ENCODE measurements around the gene BTBD2. TPM values are rescaled to one million over a fixed set of nuclear protein-coding genes. Genes with fewer than 3 reads are reported as not detected.

The BTBD2 gene
- total and polyA plus RNA-seq, 2 of the 13 experiments (the other 11 are each of a cell fraction or from before 2014, with no cell fraction given), result 28.1 to 45.3 TPM

- TF ChIP-seq, protein P1, sequence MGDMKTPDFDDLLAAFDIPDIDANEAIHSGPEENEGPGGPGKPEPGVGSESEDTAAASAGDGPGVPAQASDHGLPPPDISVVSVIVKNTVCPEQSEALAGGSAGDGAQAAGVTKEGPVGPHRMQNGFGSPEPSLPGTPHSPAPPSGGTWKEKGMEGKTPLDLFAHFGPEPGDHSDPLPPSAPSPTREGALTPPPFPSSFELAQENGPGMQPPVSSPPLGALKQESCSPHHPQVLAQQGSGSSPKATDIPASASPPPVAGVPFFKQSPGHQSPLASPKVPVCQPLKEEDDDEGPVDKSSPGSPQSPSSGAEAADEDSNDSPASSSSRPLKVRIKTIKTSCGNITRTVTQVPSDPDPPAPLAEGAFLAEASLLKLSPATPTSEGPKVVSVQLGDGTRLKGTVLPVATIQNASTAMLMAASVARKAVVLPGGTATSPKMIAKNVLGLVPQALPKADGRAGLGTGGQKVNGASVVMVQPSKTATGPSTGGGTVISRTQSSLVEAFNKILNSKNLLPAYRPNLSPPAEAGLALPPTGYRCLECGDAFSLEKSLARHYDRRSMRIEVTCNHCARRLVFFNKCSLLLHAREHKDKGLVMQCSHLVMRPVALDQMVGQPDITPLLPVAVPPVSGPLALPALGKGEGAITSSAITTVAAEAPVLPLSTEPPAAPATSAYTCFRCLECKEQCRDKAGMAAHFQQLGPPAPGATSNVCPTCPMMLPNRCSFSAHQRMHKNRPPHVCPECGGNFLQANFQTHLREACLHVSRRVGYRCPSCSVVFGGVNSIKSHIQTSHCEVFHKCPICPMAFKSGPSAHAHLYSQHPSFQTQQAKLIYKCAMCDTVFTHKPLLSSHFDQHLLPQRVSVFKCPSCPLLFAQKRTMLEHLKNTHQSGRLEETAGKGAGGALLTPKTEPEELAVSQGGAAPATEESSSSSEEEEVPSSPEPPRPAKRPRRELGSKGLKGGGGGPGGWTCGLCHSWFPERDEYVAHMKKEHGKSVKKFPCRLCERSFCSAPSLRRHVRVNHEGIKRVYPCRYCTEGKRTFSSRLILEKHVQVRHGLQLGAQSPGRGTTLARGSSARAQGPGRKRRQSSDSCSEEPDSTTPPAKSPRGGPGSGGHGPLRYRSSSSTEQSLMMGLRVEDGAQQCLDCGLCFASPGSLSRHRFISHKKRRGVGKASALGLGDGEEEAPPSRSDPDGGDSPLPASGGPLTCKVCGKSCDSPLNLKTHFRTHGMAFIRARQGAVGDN (CRISPR knock-in tag; IDR thresholded peaks at IDR 0.05), result peak; percentile 71
- TF ChIP-seq ZNF569 (CRISPR knock-in tag; IDR thresholded peaks at IDR 0.05; ENCODE audit: borderline replicate concordance), result 0 out of 2 replicates have a peak, but pooled peaks have one; percentile 82
- TF ChIP-seq HES4 (CRISPR knock-in tag; IDR thresholded peaks at IDR 0.05; ENCODE audit: borderline replicate concordance), result 0 out of 2 replicates have a peak, but pooled peaks have one; percentile 74
- TF ChIP-seq PHF20 (CRISPR knock-in tag; IDR thresholded peaks at IDR 0.05), result 0 out of 2 replicates have a peak, but pooled peaks have one; percentile 44
- 0 out of 2 replicates have a peak, but pooled peaks have one; percentile 90 for TF ChIP-seq ZNF275 (CRISPR knock-in tag; IDR thresholded peaks at IDR 0.05; ENCODE audit: borderline replicate concordance)
- peak; percentile 29 for TF ChIP-seq HOXA3 (CRISPR knock-in tag; IDR thresholded peaks at IDR 0.05)
- TF ChIP-seq POLR2A (IDR thresholded peaks at IDR 0.05; ENCODE audit: insufficient read depth in 1 of 2, low read depth in 2 of 2, low read length in 2 of 2), result peak; percentile 95 to 98
- no peak for TF ChIP-seq ZNF674 (CRISPR knock-in tag; IDR thresholded peaks at IDR 0.05; ENCODE audit: low read depth)
- peak; percentile 84 for TF ChIP-seq GMEB1 (CRISPR knock-in tag; IDR thresholded peaks at IDR 0.05; ENCODE audit: borderline replicate concordance)
- peak; percentile 21; the same call in 1 of the 2 replicates for TF ChIP-seq KDM3A (CRISPR knock-in tag; IDR thresholded peaks at IDR 0.05; ENCODE audit: low read depth)
- TF ChIP-seq ZNF264 (CRISPR knock-in tag; IDR thresholded peaks at IDR 0.05), result peak; percentile 33; the same call in 1 of the 2 replicates
- peak; percentile 94 for TF ChIP-seq ZBTB7B (CRISPR knock-in tag; IDR thresholded peaks at IDR 0.05)
- peak; percentile 71 for TF ChIP-seq RAD21 (CRISPR knock-in tag; IDR thresholded peaks at IDR 0.05)
- no peak for TF ChIP-seq TCF7L2 (IDR thresholded peaks at IDR 0.05; ENCODE audit: low read depth, low read length)
- 0 out of 2 replicates have a peak, but pooled peaks have one; percentile 3 for TF ChIP-seq BHLHE40 (IDR thresholded peaks at IDR 0.05; ENCODE audit: low read length)
- TF ChIP-seq XBP1 (CRISPR knock-in tag; IDR thresholded peaks at IDR 0.05), result no peak
- peak; percentile 10; the same call in 1 of the 2 replicates for TF ChIP-seq ATF3 (CRISPR knock-in tag; IDR thresholded peaks at IDR 0.05)
- TF ChIP-seq KAT8 (CRISPR knock-in tag; IDR thresholded peaks at IDR 0.05), result no peak; the same call in 1 of the 2 replicates
- peak; percentile 28 for TF ChIP-seq ZNF781 (CRISPR knock-in tag; IDR thresholded peaks at IDR 0.05; ENCODE audit: borderline replicate concordance, not compliant biosample characterization)
- TF ChIP-seq HOXD1 (CRISPR knock-in tag; IDR thresholded peaks at IDR 0.05), result peak; percentile 28; the same call in 1 of the 2 replicates
- peak; percentile 81 for TF ChIP-seq TBX2 (CRISPR knock-in tag; IDR thresholded peaks at IDR 0.05; ENCODE audit: borderline replicate concordance)
Observed at GRCh38 chr19:2050991-2051772, 35.7 kb upstream of the BTBD2 start, which contains the start of gene MKNK2 (continued).

Measured in HepG2 (cell line).